Activated T-helper 1 cell treated with anti-CD3 and anti-CD28 coated beads, Interleukin-12 subunit alpha, Interleukin-12 subunit beta, Interleukin-2, Interleukin-4 antibody, amounts not matched to agents 30 ng/mL and 10 ng/mL and 1 ng/mL, durations not matched to agents 14 hours and 24 hours and 36 hours (primary cell): ENCODE measurements around the gene HHIP. TPM values are rescaled to one million over a fixed set of nuclear protein-coding genes. Genes with fewer than 3 reads are reported as not detected.
A peak's percentile ranks its signal among the peaks of the same experiment; 100 is the strongest.

Source experiments
- DNase-seq: peaks from one replicate; pipeline ENCODE4 v3.0.0; 2021; ENCODE audit warnings: low spot score
- H3K27ac Mint-ChIP-seq: one replicate; pipeline ENCODE4 v1.8.0; 2021; ENCODE audit warnings: mild to moderate bottlenecking, mixed read lengths
- H3K27me3 Mint-ChIP-seq: one replicate; pipeline ENCODE4 v1.8.0; 2022; ENCODE audit warnings: mild to moderate bottlenecking, moderate library complexity, mixed read lengths; ENCODE audit not compliant: insufficient read depth
- H3K36me3 Mint-ChIP-seq: one replicate; pipeline ENCODE4 v1.8.0; 2021; ENCODE audit warnings: low read depth, mixed read lengths
- H3K4me1 Mint-ChIP-seq: one replicate; pipeline ENCODE4 v1.8.0; 2021; ENCODE audit warnings: low read depth, mixed read lengths
- H3K4me3 Mint-ChIP-seq: one replicate; pipeline ENCODE4 v1.8.0; 2021; ENCODE audit warnings: mild to moderate bottlenecking, moderate library complexity, mixed read lengths
- H3K9me3 Mint-ChIP-seq: one replicate; pipeline ENCODE4 v1.8.0; 2021; ENCODE audit warnings: mixed read lengths
- intact Hi-C: fragments of 100-400 bp; cut with micrococcal nuclease; formaldehyde crosslinking; loops from one replicate; pipeline ENCODE4 v1.15.1; 2024
- total RNA-seq: library from RNA; stranded (reverse); gene quantifications from 2 replicates; pipeline ENCODE4 v1.2.3, GENCODE V29; 2022

The HHIP gene
- total RNA-seq, 1 donor from 2014 or later = not detected

DNA sequence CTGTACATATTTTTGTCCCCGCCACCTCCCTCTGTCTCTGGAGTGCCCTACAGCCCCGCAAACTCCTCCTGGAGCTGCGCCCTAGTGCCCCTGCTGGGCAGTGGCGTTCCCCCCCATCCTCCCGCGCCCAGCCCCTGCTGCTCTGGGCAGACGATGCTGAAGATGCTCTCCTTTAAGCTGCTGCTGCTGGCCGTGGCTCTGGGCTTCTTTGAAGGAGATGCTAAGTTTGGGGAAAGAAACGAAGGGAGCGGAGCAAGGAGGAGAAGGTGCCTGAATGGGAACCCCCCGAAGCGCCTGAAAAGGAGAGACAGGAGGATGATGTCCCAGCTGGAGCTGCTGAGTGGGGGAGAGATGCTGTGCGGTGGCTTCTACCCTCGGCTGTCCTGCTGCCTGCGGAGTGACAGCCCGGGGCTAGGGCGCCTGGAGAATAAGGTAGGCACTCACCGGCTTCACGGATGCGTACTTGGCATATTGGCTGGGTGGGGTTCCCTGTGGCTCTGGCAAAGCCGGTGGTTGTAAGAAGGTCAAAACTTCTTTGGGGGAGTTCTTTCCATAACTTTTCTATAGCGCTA lies 653 bp downstream of the HHIP start:
- H3K4me3 Mint-ChIP-seq = peak overlapping the region; percentile 88
- H3K4me1 Mint-ChIP-seq = peaks cover 23% of the 10 kb centered on the region
- intact Hi-C loops = loop anchor here (1.0 to 10.0 kb wide), 2 partner anchors 418 to 472 kb away; no protein-coding TSS in a partner anchor
- peaks cover 47% of the 10 kb centered on the region for H3K27me3 Mint-ChIP-seq
- H3K9me3 Mint-ChIP-seq = no peaks in the 10 kb centered on the region
- DNase-seq = no peak
- H3K36me3 Mint-ChIP-seq = no peaks in the 10 kb centered on the region
- no peak overlapping the region for H3K27ac Mint-ChIP-seq

DNA sequence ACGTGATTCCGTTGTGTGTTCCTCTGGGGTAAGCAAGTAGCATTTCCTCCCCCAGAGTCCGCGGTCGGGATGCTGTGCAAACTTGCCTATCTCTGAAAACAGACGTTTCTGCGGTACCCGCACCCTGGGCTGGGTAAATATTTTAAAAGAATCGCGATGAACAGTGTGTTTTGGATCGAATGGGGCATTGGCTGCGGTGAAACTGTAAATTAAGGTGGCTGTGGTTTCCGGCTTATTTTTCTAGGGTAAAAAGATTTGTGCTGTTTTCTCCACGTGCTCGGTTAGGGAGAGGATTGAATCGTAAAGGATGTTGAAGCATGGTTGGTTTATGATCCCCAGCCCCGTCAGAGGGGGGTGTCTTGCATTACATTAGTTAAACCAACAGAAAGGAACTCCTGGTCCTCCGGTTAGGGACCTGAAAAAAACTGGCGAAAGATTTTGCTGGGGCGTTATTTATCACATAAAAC lies 1.2 kb downstream of the HHIP start:
- H3K4me3 Mint-ChIP-seq = peak overlapping the region; percentile 88
- peaks cover 47% of the 10 kb centered on the region for H3K27me3 Mint-ChIP-seq
- H3K9me3 Mint-ChIP-seq = no peaks in the 10 kb centered on the region
- DNase-seq = no peak
- peaks cover 23% of the 10 kb centered on the region for H3K4me1 Mint-ChIP-seq
- H3K36me3 Mint-ChIP-seq = no peaks in the 10 kb centered on the region
- H3K27ac Mint-ChIP-seq = no peak overlapping the region
- intact Hi-C loops = loop anchor here (10.0 kb wide), 1 partner anchor 418 kb away; no protein-coding TSS in a partner anchor

DNA sequence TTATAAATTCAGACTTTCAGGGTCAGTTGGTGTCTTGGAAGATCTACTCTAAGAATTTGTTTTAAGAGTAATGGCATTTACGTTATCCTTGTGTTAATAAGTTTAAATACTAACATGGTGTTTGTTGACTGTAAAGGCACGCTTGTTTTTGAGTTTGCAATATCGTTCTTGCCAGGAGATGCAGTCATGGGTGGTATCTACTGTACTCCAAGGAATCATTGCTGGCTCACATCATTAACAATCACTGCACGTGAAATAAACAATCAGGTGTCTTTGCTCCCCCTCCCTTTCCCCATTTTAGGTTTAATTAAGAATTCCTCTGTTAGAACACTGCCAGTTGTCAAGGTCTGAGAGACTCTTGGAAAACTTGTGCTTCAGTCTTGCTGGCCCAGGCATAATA lies 1.6 kb downstream of the HHIP start:
- no peaks in the 10 kb centered on the region for H3K9me3 Mint-ChIP-seq
- intact Hi-C loops = loop anchor here (10.0 kb wide), 1 partner anchor 417 kb away; no protein-coding TSS in a partner anchor
- peaks cover 46% of the 10 kb centered on the region for H3K27me3 Mint-ChIP-seq
- no peaks in the 10 kb centered on the region for H3K36me3 Mint-ChIP-seq
- no peak for DNase-seq
- peak overlapping the region; percentile 88 for H3K4me3 Mint-ChIP-seq
- H3K4me1 Mint-ChIP-seq = peaks cover 23% of the 10 kb centered on the region
- no peak overlapping the region for H3K27ac Mint-ChIP-seq

DNA sequence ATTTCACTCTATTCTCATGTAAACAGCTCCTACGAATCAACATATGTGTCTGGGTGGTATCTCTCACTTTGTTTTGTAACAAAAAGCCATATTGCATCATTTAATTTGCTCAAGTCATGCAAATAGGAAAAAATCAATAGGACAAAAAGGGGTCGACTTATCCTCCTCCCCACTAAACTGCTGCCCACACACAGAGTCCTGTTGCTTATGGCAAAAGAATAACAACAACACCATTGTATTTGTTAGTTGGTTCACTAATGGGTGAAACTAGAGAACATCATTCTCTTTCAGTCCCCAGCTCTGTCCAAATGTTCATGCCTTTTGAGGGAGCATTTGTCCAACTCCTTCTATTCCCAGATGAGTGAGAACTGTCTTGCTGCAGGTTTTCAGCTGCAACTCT lies 2.1 kb downstream of the HHIP start:
- intact Hi-C loops = loop anchor here (10.0 kb wide), 1 partner anchor 417 kb away; no protein-coding TSS in a partner anchor

DNA sequence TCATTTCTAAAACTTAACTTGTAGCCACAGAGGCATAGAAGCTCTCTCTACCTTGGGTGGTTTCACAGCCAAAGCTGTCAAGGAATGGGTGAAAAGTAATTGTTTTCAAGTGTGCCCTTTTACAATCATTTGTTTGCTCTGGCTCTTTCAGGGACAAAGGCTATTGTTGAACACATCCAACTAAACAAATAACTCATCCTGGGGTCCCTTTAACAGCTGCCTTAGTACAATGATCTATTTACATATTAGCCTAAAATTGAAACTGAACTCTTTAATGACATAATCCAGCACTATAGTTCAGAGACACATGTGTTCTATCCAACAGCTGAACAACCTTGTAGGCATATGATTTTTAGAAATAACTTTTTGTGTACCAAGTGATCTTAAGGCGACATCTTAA lies 3.7 kb downstream of the HHIP start:
- Mint-ChIP-seq H3K4me3 (no peak overlapping the region), H3K9me3 (no peaks in the 10 kb centered on the region), H3K4me1 (peaks cover 23% of the 10 kb centered on the region), H3K27ac (no peak overlapping the region), H3K36me3 (no peaks in the 10 kb centered on the region), H3K27me3 (peaks cover 38% of the 10 kb centered on the region)
- no peak for DNase-seq
- intact Hi-C loops = loop anchor here (10.0 kb wide), 1 partner anchor 415 kb away; no protein-coding TSS in a partner anchor

More for the DNA sequence above, 2.1 kb downstream of the HHIP start:
- H3K4me3 Mint-ChIP-seq = no peak overlapping the region
- DNase-seq = no peak
- H3K27ac Mint-ChIP-seq = no peak overlapping the region
- H3K27me3 Mint-ChIP-seq = peaks cover 46% of the 10 kb centered on the region
- no peaks in the 10 kb centered on the region for H3K9me3 Mint-ChIP-seq
- no peaks in the 10 kb centered on the region for H3K36me3 Mint-ChIP-seq
- H3K4me1 Mint-ChIP-seq = peaks cover 23% of the 10 kb centered on the region

DNA sequence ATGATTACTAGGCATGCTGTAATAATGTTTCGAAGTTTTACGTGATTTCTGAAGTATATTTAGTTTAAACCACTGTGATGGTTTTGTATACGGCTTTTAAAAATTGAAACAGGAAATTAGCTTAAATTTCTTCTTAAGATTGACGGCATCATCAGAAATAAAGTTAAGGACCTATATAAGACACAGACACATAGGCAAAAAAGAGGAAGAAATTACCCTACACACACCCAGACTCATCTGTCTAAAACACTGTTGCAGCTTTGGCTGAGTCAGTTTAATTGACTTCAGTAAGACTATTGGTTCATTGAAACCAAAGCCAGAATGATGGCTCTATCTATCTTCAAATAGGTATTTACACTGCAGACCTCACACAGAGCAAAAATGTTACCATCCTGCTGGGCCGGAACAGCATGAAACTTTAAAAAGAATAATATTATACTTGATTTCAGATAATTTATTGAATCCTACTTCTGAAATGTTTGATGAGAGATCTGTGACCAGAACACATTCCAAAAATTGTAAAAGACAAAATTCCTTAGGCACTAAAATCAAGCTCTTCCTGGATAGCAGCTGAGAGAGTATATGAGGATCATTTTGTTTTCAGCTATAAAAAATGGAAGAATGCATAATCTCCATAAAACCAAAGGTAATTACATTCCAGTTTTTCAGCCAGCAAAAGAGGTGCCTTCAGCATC lies 4.5 kb downstream of the HHIP start:
- Mint-ChIP-seq H3K9me3 (no peaks in the 10 kb centered on the region), H3K4me3 (no peak overlapping the region), H3K27me3 (peaks cover 35% of the 10 kb centered on the region), H3K4me1 (peaks cover 23% of the 10 kb centered on the region), H3K36me3 (no peaks in the 10 kb centered on the region), H3K27ac (no peak overlapping the region)
- intact Hi-C loops = no loop called here
- no peak for DNase-seq

DNA sequence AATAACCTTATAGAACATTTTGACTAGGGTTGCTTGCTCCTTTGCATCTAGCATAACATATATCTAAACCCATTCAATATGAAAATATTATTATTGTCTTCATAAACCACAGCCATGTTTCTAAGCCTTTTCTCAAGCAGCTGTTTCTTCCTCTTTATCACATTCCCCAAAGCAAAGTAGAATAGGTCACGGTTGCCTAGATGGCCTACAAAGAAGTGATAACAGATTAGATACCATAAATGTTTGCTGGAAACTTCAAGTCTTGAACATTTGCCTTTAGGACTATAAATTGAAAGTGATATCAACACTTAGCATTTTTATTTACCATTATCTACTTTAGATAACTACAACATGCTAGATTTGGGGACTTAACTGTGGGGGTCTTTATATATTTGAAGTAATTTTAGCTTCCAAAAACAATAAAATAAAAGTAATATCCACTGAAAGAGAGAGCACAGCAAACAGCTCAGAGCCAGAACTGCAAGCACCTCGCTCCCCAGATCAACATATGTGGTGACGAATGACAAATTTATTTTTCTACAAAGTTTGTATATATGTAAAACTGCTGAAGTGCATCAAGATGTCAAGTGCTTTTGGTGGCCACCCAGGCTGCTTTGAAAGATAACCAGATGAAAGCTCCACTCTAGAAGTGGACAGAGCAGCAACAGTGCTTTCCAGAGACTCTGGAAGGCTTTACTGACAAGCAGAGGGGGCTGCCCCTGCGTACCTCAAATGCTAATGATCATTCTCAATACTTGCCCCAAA lies 8.0 kb downstream of the HHIP start:
- Mint-ChIP-seq H3K4me3 (no peak overlapping the region), H3K36me3 (no peaks in the 10 kb centered on the region), H3K27ac (no peak overlapping the region), H3K27me3 (peaks cover 14% of the 10 kb centered on the region), H3K4me1 (no peaks in the 10 kb centered on the region), H3K9me3 (no peaks in the 10 kb centered on the region)
- intact Hi-C loops = no loop called here
- DNase-seq = no peak

DNA sequence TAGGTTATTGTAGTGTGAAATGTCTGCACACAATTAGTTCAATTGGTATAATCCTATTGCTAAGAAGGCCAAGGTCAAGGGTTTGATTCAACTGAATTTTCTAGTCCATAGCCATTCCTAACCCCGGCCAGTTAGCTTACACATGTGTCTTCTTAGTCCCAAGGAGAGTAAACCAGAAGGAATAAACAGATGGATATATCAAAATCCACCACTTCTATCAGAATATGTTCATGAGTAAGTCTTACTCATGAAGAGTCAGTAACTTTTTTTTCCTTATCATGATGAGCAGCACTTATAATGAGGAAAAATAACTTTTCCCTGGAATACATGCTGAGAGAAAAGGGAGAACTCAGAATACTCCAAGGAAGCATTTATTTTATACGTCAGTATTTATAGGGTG lies 9.5 kb downstream of the HHIP start:
- H3K4me3 Mint-ChIP-seq = no peak overlapping the region
- intact Hi-C loops = no loop called here
- no peak for DNase-seq
- no peaks in the 10 kb centered on the region for H3K36me3 Mint-ChIP-seq
- H3K27ac Mint-ChIP-seq = no peak overlapping the region
- peaks cover 10% of the 10 kb centered on the region for H3K27me3 Mint-ChIP-seq
- H3K9me3 Mint-ChIP-seq = no peaks in the 10 kb centered on the region
- H3K4me1 Mint-ChIP-seq = no peaks in the 10 kb centered on the region

DNA sequence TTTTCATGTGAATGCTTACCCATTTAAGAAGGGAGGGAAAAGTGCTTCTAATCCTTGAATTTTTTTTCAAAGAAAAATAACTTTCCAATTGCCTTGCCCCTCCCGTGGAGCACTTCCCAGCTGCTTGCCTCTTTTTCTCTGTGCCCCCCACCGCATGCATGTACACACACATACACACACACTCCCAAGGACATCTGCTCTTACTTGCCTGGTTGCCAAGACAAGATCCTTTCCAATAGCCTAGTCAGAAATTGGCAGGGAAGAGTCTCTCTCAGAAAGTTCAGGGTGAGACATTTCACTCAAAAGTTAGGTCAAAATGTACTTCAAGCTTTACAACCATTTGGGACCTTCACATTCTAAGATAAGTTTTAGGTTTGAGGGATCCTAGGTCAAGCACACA lies 10.9 kb downstream of the HHIP start:
- intact Hi-C loops = no loop called here
- no peaks in the 10 kb centered on the region for H3K36me3 Mint-ChIP-seq
- no peaks in the 10 kb centered on the region for H3K4me1 Mint-ChIP-seq
- peaks cover 10% of the 10 kb centered on the region for H3K27me3 Mint-ChIP-seq
- no peak overlapping the region for H3K27ac Mint-ChIP-seq
- no peak for DNase-seq
- no peak overlapping the region for H3K4me3 Mint-ChIP-seq
- no peaks in the 10 kb centered on the region for H3K9me3 Mint-ChIP-seq

DNA sequence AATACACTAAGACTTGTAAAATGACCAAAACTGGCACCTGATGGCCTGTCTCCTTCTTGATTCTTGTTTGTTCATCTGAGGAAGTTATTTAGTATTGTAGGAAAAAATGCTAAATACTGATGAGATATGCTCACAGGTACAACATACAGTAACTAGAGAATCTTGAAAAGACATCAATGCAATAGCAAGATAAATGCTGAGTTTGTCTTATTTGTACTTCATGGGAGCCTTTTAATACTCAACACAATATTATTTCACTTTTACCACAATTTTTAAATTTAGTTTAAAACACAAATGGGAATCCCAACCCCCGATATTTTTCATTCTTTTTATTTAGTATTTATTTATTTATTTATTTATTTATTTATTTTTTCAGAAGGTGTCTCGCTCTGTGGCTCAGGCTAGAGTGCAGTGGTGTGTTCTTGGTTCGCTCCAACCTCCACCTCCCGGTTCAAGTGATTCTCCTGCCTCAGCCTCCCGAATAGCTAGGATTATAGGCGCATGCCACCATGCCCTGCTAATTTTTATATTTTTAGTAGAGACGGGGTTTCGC lies 12.1 kb downstream of the HHIP start:
- H3K36me3 Mint-ChIP-seq = no peaks in the 10 kb centered on the region
- intact Hi-C loops = no loop called here

DNA sequence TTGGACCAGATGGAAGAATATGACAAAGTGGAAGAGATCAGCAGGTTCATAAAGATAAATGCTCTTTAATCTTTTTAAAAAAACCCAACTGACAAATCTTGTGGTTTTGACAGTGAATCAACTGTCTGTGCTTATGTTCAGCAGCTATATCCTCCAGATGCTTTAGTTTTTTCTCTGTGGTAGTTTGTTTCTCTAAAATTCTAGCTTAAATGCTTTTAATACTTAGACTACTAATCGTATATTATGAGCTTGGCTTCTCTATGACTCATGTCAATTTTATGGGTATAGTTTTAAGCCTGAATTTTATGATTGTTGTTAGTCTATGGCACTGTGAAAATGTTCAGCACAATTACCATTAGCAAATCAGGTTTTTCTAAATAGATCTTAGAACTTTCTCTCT lies 12.9 kb downstream of the HHIP start:
- Mint-ChIP-seq H3K27ac (no peak overlapping the region), H3K9me3 (no peaks in the 10 kb centered on the region), H3K36me3 (no peaks in the 10 kb centered on the region), H3K4me1 (no peaks in the 10 kb centered on the region), H3K4me3 (no peak overlapping the region), H3K27me3 (peaks cover 10% of the 10 kb centered on the region)
- intact Hi-C loops = no loop called here
- DNase-seq = no peak

More for the DNA sequence above, 12.1 kb downstream of the HHIP start:
- Mint-ChIP-seq H3K9me3 (no peaks in the 10 kb centered on the region), H3K4me1 (no peaks in the 10 kb centered on the region), H3K27me3 (peaks cover 10% of the 10 kb centered on the region), H3K4me3 (no peak overlapping the region), H3K27ac (no peak overlapping the region)
- no peak for DNase-seq

DNA sequence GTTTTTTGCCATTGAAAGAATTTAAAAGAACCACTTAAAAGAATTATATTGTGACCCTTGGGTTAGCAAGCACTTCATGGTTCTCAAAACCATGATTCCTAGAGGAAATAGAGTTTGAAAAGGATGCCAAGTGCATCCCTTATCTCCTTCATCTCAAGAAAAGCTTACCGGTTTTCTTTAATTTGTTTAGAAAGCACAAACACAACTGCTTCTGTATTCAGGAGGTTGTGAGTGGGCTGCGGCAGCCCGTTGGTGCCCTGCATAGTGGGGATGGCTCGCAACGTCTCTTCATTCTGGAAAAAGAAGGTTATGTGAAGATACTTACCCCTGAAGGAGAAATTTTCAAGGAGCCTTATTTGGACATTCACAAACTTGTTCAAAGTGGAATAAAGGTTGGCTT lies 13.5 kb downstream of the HHIP start:
- no peaks in the 10 kb centered on the region for H3K36me3 Mint-ChIP-seq

More for the DNA sequence above, 13.5 kb downstream of the HHIP start:
- Mint-ChIP-seq H3K4me3 (no peak overlapping the region), H3K9me3 (no peaks in the 10 kb centered on the region), H3K27ac (no peak overlapping the region), H3K4me1 (no peaks in the 10 kb centered on the region), H3K27me3 (peaks cover 10% of the 10 kb centered on the region)
- intact Hi-C loops = no loop called here
- DNase-seq = no peak
